GM23248 (cell line): ENCODE results near the gene C14orf119. TPM values are rescaled to one million over a fixed set of nuclear protein-coding genes. Genes with fewer than 3 reads are reported as not detected.

Experiments used
- DNase-seq: peaks from one replicate; pipeline ENCODE4 v3.0.0-alpha.2; 2015
- H2AFZ ChIP-seq: fragments of 200-600 bp; sonication (generic); 2 replicates; pipeline ENCODE4 v1.6.1; 2016; ENCODE audit warnings: antibody characterized with exemption
- H3F3A ChIP-seq: fragments of 200-600 bp; sonication (generic); 2 replicates; pipeline ENCODE4 v1.6.1; 2016; ENCODE audit warnings: mild to moderate bottlenecking, antibody characterized with exemption, mixed run types; ENCODE audit not compliant: insufficient read depth
- H3K27ac ChIP-seq: fragments of 200-600 bp; sonication (generic); 2 replicates; pipeline ENCODE4 v1.5.1; 2016; ENCODE audit warnings: mild to moderate bottlenecking
- H3K27me3 ChIP-seq: fragments of 200-600 bp; sonication (generic); replicated peaks from 2 replicates; pipeline ENCODE4 v1.6.1; 2016; ENCODE audit warnings: mild to moderate bottlenecking; ENCODE audit not compliant: insufficient read depth
- H3K36me3 ChIP-seq: fragments of 200-600 bp; sonication (generic); 2 replicates; pipeline ENCODE4 v1.6.1; 2016; ENCODE audit warnings: low read depth, mild to moderate bottlenecking
- H3K4me1 ChIP-seq: fragments of 200-600 bp; sonication (generic); 2 replicates; pipeline ENCODE4 v1.6.1; 2016; ENCODE audit warnings: mild to moderate bottlenecking; ENCODE audit not compliant: insufficient read depth
- H3K4me2 ChIP-seq: fragments of 200-600 bp; sonication (generic); one replicate; pipeline ENCODE4 v1.6.1; 2016; ENCODE audit warnings: mild to moderate bottlenecking; ENCODE audit not compliant: unreplicated experiment
- H3K4me3 ChIP-seq: fragments of 200-600 bp; sonication (generic); 2 replicates; pipeline ENCODE4 v1.5.1; 2016; ENCODE audit warnings: mild to moderate bottlenecking
- H3K79me2 ChIP-seq: fragments of 200-600 bp; sonication (generic); 2 replicates; pipeline ENCODE4 v1.6.1; 2016; ENCODE audit warnings: mild to moderate bottlenecking; ENCODE audit not compliant: insufficient read depth
- H3K9ac ChIP-seq: fragments of 200-600 bp; sonication (generic); 2 replicates; pipeline ENCODE4 v1.6.1; 2016; ENCODE audit warnings: mild to moderate bottlenecking
- H3K9me2 ChIP-seq: fragments of 200-600 bp; sonication (generic); 2 replicates; pipeline ENCODE4 v1.6.1; 2016; ENCODE audit warnings: mixed run types, mild to moderate bottlenecking, moderate library complexity; ENCODE audit not compliant: insufficient read depth
- H3K9me3 ChIP-seq: fragments of 200-600 bp; sonication (generic); one replicate; pipeline ENCODE4 v1.6.1; 2017; ENCODE audit warnings: low read depth
- H4K20me1 ChIP-seq: fragments of 200-600 bp; sonication (generic); 2 replicates; pipeline ENCODE4 v1.6.0; 2016; ENCODE audit not compliant: insufficient read depth
- EZH2 ChIP-seq: fragments of 200-600 bp; sonication (generic); IDR thresholded peaks from 2 replicates; pipeline ENCODE4 v1.6.1; 2018; ENCODE audit warnings: antibody characterized with exemption, mild to moderate bottlenecking; ENCODE audit not compliant: insufficient read depth, poor library complexity, severe bottlenecking
- EZH2phosphoT487 ChIP-seq: fragments of 200-600 bp; sonication (generic); IDR thresholded peaks from 2 replicates; pipeline ENCODE4 v1.6.1; 2018; ENCODE audit warnings: antibody characterized with exemption, moderate library complexity, mild to moderate bottlenecking, low read depth; ENCODE audit not compliant: insufficient read depth
- WGBS, 2 experiments: methylation state at CpG; one replicate each; pipeline ENCODE4 v1.1.6; 2015 to 2017; ENCODE audit warnings: low lambda C conversion rate in 2 of 2, low coverage in 1 of 2; ENCODE audit errors: missing lambda C conversion rate in 2 of 2; 5-methylcytosine and 5-hydroxymethylcytosine counted together
- in situ Hi-C: fragments of 300-500 bp; cut with MboI; formaldehyde crosslinking; loops from 2 replicates; pipeline ENCODE4 v1.15.0; 2020
- polyA plus RNA-seq: library from polyadenylated mRNA; unstranded; fragments of >200 nt; fragmentation: Nextera tagmentation; extraction: Ambion mirVana; gene quantifications from 2 replicates; pipeline ENCODE4 v1.2.1, GENCODE V29; 2016
- total RNA-seq: library from RNA; depleted of rRNA; stranded (reverse); fragments of >200 nt; shearing (Covaris generic); gene quantifications from 2 replicates; pipeline ENCODE4 v1.2.3, GENCODE V29; 2014

The C14orf119 gene
- total and polyA plus RNA-seq, 2 experiments from 2014 or later: 48.7 to 166 TPM

DNA sequence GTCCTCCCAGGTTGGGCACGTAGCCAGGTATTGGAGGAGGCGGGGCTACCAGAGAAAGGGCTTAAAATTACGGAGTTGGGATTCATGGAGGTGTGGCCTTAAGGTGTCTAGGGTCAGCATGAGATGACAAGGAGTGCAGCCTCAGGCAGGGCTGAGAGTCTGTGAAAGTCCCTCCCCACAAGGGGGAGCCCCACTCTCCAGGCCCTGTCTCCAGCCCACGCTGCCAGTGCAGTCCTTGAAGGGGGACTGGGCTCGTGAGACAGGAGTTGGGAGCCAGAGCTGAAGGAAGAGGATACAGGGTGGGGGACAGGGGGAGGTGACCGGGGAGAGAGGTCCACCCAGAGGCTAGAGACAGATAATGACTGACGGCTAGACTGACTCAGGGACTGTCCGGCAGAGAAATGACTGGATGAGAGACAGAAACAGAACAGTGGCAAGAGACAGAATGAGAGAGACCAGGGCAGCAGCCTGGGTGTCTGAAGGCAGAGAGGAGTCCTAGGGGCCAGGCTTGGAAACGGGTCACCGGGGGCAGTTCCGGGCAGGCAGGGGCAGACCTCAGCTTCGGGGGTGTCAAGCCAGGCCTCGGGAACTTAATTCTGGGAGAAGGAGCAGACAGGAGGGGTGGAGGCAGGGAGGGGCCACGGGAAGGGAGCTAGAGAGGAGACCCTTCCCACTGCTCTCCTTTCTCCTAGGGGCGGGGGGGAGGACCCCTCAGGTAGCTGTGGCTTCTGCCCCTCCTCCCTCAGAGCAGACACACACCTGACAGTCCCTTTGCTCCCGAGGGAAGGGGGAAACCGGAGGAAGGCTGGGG is 39.0 kb upstream of the C14orf119 start:
- Histone ChIP-seq H3K36me3 (peaks cover 15% of the 10 kb centered on the region; the same call in 1 of the 2 replicates), H3F3A (peaks cover 22% of the 10 kb centered on the region), H3K4me3 (peak overlapping the region; percentile 72), H4K20me1 (no peaks in the 10 kb centered on the region), H3K9ac (peak overlapping the region; percentile 62; the same call in 1 of the 2 replicates), H3K27ac (no peak overlapping the region), H3K9me2 (no peaks in the 10 kb centered on the region), H3K4me1 (peaks cover 10% of the 10 kb centered on the region), H3K4me2 (peak overlapping the region; percentile 76), H2AFZ (peak overlapping the region; percentile 63), H3K9me3 (no peaks in the 10 kb centered on the region), H3K79me2 (peaks cover 14% of the 10 kb centered on the region; the same call in 1 of the 2 replicates), H3K27me3 (no peaks in the 10 kb centered on the region)
- TF ChIP-seq EZH2 (no peak), EZH2phosphoT487 (no peak)
- DNase-seq: peak; percentile 81
- WGBS, 2 experiments: 15 to 17% methylated on average over 15 to 17 of the region's 17 CpGs
- in situ Hi-C loops: no loop called here

DNA sequence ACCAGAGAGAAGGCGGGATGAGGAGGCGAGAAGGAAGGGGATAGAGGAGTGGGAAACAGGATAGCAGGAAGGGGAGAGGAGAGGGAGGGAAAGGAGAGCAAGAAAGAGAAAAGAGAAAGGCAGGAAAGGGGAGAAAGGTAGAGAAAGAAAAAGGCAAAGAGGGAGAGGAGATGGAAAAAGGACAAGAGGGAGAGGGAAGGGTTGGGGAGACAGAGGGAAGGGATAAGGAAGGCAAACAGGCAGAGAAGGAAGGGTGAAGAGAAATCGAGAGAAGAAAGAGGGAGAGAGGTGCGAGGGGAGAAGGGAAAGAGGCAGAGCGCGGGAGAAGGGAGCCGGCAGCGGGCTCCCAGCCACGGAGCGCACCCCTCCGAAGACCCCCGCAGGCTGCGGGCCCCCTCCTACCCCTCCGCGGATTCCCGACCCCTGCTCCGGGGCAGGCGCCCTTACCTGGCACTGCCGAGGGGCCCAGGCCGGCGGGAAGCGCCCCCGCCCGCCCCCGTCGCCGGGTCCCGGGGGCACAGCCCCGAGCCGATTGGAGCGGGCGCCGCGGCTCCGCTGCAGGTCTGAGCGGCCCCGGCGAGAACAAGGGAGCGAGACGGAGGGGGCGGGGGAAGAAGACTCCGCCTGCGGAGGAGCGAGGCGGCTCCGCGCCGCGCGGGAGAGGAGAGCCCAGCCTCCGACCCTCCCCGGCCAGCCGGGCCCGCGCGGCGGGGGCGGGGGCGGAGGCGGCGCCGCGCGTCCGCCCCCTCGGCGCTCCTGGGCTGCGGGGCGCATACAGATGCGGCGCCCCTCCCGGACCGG is 38.1 kb upstream of the C14orf119 start, which contains the start of gene CDH24:
CDH24 (minus strand) TSS at position 565 of the 801 bp plus-strand sequence. CDS start 1,787 bp downstream, outside the sequence.
- WGBS, 2 experiments: 4 to 8% methylated on average over 15 to 53 of the region's 73 CpGs
- H3K27ac ChIP-seq: peak within 1 kb of the TSS; percentile 39; the same call in 1 of the 2 replicates
- in situ Hi-C loops: no loop called here
- H3K4me3 ChIP-seq: peak within 1 kb of the TSS; percentile 72
- H4K20me1 ChIP-seq: no peaks in the 10 kb centered on the region
- no peaks in the 10 kb centered on the region for H3K27me3 ChIP-seq
- peak within 1 kb of the TSS; percentile 68 for H3K9ac ChIP-seq
- H3K4me1 ChIP-seq: peaks cover 17% of the 10 kb centered on the region
- H3F3A ChIP-seq: peaks cover 22% of the 10 kb centered on the region
- H3K79me2 ChIP-seq: peaks cover 17% of the 10 kb centered on the region; the same call in 1 of the 2 replicates
- H3K4me2 ChIP-seq: peak within 1 kb of the TSS; percentile 84
- H2AFZ ChIP-seq: peak within 1 kb of the TSS; percentile 63
- TF ChIP-seq EZH2phosphoT487 (no peak), EZH2 (no peak)
- peak; percentile 88 for DNase-seq
- no peaks in the 10 kb centered on the region for H3K9me2 ChIP-seq
- no peaks in the 10 kb centered on the region for H3K9me3 ChIP-seq
- H3K36me3 ChIP-seq: peaks cover 15% of the 10 kb centered on the region; the same call in 1 of the 2 replicates

DNA sequence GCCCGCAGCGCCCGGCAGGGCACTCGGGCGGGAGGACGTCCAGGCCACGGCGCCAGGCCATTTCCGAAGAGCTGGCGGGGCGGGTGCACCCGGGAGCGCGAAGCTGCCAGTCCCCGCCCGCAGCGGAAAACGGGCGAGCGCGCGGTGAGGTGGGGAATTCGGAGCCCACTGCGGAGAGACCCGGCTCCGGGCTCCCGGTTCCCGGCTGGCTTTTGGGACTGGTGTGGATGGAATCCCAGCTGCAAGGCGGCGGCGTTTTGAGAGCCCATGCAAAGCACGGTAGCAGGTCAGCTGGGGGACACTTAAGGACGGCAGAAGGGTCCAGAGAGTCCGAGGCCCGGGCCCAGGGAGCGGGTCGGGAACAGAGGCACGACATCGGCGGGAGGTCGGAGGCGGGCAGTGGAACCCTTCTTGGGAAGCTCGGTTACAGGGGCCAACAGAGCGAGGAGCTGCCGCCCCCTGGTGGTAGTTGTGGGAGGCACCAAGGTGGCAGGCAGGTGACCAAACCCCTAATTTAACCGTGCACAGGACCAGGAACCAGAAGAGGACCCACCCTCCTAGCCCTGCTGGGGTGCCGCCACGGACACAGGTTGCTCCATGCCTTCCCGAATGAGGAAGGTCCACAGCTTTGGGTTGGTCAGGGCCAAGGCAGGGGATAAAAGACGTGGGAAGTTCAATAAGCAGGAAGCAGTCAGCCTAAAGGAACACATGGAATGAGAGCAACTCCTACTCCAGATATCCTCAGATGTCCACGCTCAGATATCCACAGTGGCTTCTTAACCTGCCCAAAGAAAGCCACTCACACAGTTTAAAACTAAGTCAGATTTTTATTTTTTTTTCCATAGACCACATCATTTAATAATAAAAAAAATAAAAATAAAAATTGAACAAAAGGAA is 37.3 kb upstream of the C14orf119 start:
- peak; percentile 89 for DNase-seq
- peaks cover 24% of the 10 kb centered on the region for H3K4me1 ChIP-seq
- peak overlapping the region; percentile 68 for H3K9ac ChIP-seq
- H3K27ac ChIP-seq: peak overlapping the region; percentile 39; the same call in 1 of the 2 replicates
- H3K4me2 ChIP-seq: peak overlapping the region; percentile 84
- in situ Hi-C loops: no loop called here
- H3K9me3 ChIP-seq: no peaks in the 10 kb centered on the region
- peaks cover 23% of the 10 kb centered on the region for H3K36me3 ChIP-seq
- TF ChIP-seq EZH2phosphoT487 (no peak), EZH2 (no peak)
- peak overlapping the region; percentile 51 for H2AFZ ChIP-seq
- H3K27me3 ChIP-seq: no peaks in the 10 kb centered on the region
- H3F3A ChIP-seq: peaks cover 30% of the 10 kb centered on the region
- no peaks in the 10 kb centered on the region for H4K20me1 ChIP-seq
- H3K79me2 ChIP-seq: peaks cover 21% of the 10 kb centered on the region
- WGBS, 2 experiments: 1 to 2% methylated on average over 42 to 43 of the region's 51 CpGs
- H3K9me2 ChIP-seq: no peaks in the 10 kb centered on the region
- peak overlapping the region; percentile 72 for H3K4me3 ChIP-seq
